Sigmoid colon (tissue), 7 donors: ENCODE results near the gene KRT72. TPM values are rescaled to one million over a fixed set of nuclear protein-coding genes. Genes with fewer than 3 reads are reported as not detected.

Source experiments
- DNase-seq: peaks from one replicate; pipeline ENCODE4 v3.0.0-alpha.2; 2019
- H3K27ac ChIP-seq, 4 donors: fragments of 200-600 bp; sonication (generic); one replicate each; pipeline ENCODE4 v1.5.1; 2016 to 2019; ENCODE audit warnings: mild to moderate bottlenecking in 1 of 4
- H3K27me3 ChIP-seq, 3 donors: fragments of 200-600 bp; sonication (generic); one replicate each; pipeline ENCODE4 v1.5.1; 2019; ENCODE audit warnings: mild to moderate bottlenecking in 1 of 3
- H3K36me3 ChIP-seq, 4 donors: fragments of 200-600 bp; sonication (generic); one replicate each; pipeline ENCODE4 v1.5.1; 2016 to 2019
- H3K4me1 ChIP-seq, 4 donors: fragments of 200-600 bp; sonication (generic); one replicate each; pipeline ENCODE4 v1.5.1; 2017 to 2019
- H3K4me3 ChIP-seq, 4 donors: fragments of 200-600 bp; sonication (generic); one replicate each; pipeline ENCODE4 v1.5.1; 2017 to 2019; ENCODE audit warnings: mild to moderate bottlenecking in 2 of 4, moderate library complexity in 1 of 4
- H3K9me3 ChIP-seq, 4 donors: fragments of 200-600 bp in 3 of 4; sonication (generic) in 3 of 4; one replicate each; pipeline versions ENCODE4 v1.5.1 to v1.6.1; 2013 to 2019
- EP300 ChIP-seq, 4 donors: sonication (generic); formaldehyde crosslinking; IDR thresholded peaks; one replicate each; pipeline ENCODE4 v1.6.1; 2017; ENCODE audit warnings: antibody characterized with exemption in 4 of 4
- POLR2A ChIP-seq, 2 donors: fragments of 450-650 bp; IDR thresholded peaks; one replicate each; pipeline ENCODE4 v1.6.1; 2016; ENCODE audit warnings: antibody characterized with exemption in 2 of 2, mild to moderate bottlenecking in 2 of 2, moderate library complexity in 2 of 2
- POLR2AphosphoS5 ChIP-seq, 4 donors: sonication (generic); formaldehyde crosslinking; IDR thresholded peaks; one replicate each; pipeline ENCODE4 v1.6.1; 2017; ENCODE audit warnings: antibody characterized with exemption in 4 of 4
- WGBS, 2 donors: extraction: QIAGEN DNeasy Blood & Tissue Kit; methylation state at CpG; one replicate each; pipeline ENCODE4 v1.1.7; 2013; 5-methylcytosine and 5-hydroxymethylcytosine counted together
- intact Hi-C: fragments of 100-400 bp; cut with DNase I; formaldehyde crosslinking; loops from one replicate; pipeline ENCODE4 v1.15.1; 2023
- polyA plus RNA-seq, 3 donors: library from polyadenylated mRNA; stranded (reverse); fragments of 200-250 nt; gene quantifications; one replicate each; pipeline ENCODE4 v1.2.3, GENCODE V29; 2013
- total RNA-seq, 4 donors: library from RNA; depleted of rRNA; stranded (reverse); fragments of >200 nt; gene quantifications; one replicate each; pipeline ENCODE4 v1.1.0, GENCODE V29; 2016
- TF ChIP-seq, protein P1 (sequence below), 4 experiments: fragments of 450-650 bp in 3 of 4; fragments of 200-600 bp in 1 of 4; IDR thresholded peaks; one replicate each; pipeline ENCODE4 v1.5.1; 2016 to 2019; ENCODE audit warnings: antibody characterized with exemption in 4 of 4, mild to moderate bottlenecking in 3 of 4, moderate library complexity in 2 of 4
- donor health status: healthy with polysubstance abuse.
- donor health status: Bipolar disorder and iron deficiency.
- donor health status: healthy.

KRT72 gene
- total and polyA plus RNA-seq, 7 donors: 0.79 TPM; not detected in 6

DNA sequence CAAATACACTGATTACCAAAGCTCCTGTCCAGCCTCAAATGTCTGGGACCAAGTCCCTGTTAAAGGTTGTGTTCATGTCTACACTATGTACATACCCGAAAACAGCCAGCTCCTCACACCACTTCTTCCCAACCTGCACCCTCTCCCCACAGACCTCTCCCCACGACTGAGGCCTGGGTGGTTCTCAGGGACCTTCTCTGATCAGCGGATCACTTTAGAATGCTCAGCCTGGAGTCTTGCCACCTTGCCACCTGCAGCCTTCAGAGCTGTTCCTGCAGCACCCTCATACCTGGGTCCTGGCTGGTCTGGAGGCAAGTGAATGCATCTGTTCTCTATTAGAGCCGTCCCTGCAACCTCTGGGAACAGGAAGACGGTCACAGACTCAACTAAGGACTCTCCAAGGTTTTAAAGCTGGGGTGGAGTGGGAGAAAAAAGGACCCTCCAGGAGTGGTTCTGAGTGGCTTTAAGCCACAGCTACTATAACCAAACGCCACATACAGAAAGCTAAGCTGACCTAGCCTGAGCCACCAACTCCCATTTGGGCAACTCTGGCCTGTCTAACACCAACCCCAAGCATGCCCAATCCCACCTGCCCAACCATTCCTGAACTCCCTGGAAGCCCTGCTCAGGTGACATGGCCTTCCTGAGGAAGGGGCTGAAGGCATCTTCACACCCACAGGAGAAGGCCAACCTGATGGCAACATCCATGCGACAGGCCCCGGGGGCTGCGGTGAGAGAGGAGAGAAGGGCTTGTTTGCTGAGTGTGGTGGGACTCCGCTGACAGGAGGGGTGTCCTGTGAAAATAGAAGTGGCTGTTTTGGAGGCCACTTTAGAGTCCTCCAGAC, 42.2 kb upstream of the KRT72 start:
- TF ChIP-seq EP300 (IDR thresholded peaks at IDR 0.05) (no peak), POLR2AphosphoS5 (IDR thresholded peaks at IDR 0.05) (no peak), POLR2A (IDR thresholded peaks at IDR 0.05) (no peak)
- TF ChIP-seq, protein P1, sequence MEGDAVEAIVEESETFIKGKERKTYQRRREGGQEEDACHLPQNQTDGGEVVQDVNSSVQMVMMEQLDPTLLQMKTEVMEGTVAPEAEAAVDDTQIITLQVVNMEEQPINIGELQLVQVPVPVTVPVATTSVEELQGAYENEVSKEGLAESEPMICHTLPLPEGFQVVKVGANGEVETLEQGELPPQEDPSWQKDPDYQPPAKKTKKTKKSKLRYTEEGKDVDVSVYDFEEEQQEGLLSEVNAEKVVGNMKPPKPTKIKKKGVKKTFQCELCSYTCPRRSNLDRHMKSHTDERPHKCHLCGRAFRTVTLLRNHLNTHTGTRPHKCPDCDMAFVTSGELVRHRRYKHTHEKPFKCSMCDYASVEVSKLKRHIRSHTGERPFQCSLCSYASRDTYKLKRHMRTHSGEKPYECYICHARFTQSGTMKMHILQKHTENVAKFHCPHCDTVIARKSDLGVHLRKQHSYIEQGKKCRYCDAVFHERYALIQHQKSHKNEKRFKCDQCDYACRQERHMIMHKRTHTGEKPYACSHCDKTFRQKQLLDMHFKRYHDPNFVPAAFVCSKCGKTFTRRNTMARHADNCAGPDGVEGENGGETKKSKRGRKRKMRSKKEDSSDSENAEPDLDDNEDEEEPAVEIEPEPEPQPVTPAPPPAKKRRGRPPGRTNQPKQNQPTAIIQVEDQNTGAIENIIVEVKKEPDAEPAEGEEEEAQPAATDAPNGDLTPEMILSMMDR (IDR thresholded peaks at IDR 0.05): no peak
- no peak overlapping the region for H3K4me3 ChIP-seq
- no peaks in the 10 kb centered on the region for H3K4me1 ChIP-seq
- intact Hi-C loops: no loop called here
- no peak for DNase-seq
- H3K27ac ChIP-seq: no peak overlapping the region
- WGBS, 2 donors: 91% methylated on average over 10 of the region's 10 CpGs
- no peaks in the 10 kb centered on the region for H3K36me3 ChIP-seq
- no peaks in the 10 kb centered on the region for H3K9me3 ChIP-seq
- peaks cover 0 to 10% (median 0%) of the 10 kb centered on the region in 3 donors for H3K27me3 ChIP-seq

DNA sequence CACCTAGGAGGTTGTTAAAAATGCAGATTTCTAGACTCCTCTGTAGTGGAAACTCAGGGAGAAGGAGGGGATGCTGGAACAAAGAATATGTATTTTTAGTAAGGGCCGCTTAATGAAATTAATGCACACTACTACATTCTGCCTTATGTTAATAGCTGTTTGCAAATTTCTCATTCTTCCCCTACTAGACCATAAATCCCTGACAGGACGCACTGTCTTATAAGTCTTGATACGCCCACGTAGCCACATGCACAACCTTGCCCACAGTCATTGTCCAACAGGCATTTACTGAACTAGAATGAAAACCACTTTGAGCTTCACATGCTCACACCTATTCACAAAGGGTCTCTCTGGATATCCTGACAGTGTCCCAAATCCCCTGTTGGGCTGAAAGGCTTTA, 40.2 kb upstream of the KRT72 start:
- 69 to 78% methylated on average over 4 of the region's 4 CpGs for WGBS, 2 donors
- no peak for DNase-seq

DNA sequence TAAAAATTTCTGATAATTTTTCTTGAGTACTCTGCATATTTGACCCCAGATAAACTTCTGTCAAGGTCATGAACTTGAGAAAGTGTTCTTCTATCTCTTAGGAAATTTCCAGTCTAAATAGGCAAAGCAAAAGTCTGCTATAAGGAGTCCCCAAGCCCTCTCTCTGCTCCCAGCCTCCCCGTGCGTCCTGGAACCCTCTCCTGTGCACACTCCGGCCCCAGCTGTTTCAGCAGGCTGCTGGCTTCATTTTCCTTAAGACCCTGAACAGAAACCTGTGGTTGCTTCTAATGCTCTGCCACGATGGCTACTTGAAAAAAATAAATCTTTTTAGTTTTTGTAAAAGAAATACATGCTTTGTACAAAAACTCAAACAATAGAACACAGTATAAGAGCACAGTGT, 36.0 kb upstream of the KRT72 start:
- no peaks in the 10 kb centered on the region for H3K9me3 ChIP-seq
- no peaks in the 10 kb centered on the region for H3K36me3 ChIP-seq
- intact Hi-C loops: no loop called here
- peaks cover 0 to 21% (median 3%) of the 10 kb centered on the region in 4 donors for H3K4me1 ChIP-seq
- no peak for DNase-seq
- 77 to 79% methylated on average over 4 of the region's 4 CpGs for WGBS, 2 donors
- TF ChIP-seq POLR2AphosphoS5 (IDR thresholded peaks at IDR 0.05) (no peak), POLR2A (IDR thresholded peaks at IDR 0.05) (no peak), EP300 (IDR thresholded peaks at IDR 0.05) (no peak)
- TF ChIP-seq, protein P1 (IDR thresholded peaks at IDR 0.05): no peak
- peaks cover 0 to 10% (median 0%) of the 10 kb centered on the region in 3 donors for H3K27me3 ChIP-seq
- H3K27ac ChIP-seq: no peak overlapping the region
- H3K4me3 ChIP-seq: no peak overlapping the region

More for the DNA sequence above, 40.2 kb upstream of the KRT72 start:
- no peak overlapping the region for H3K4me3 ChIP-seq
- intact Hi-C loops: no loop called here
- peaks cover 0 to 10% (median 0%) of the 10 kb centered on the region in 3 donors for H3K27me3 ChIP-seq
- TF ChIP-seq, protein P1 (IDR thresholded peaks at IDR 0.05): no peak
- TF ChIP-seq EP300 (IDR thresholded peaks at IDR 0.05): no peak
- TF ChIP-seq POLR2AphosphoS5 (IDR thresholded peaks at IDR 0.05): no peak
- no peak for TF ChIP-seq POLR2A (IDR thresholded peaks at IDR 0.05)
- no peaks in the 10 kb centered on the region for H3K4me1 ChIP-seq
- no peaks in the 10 kb centered on the region for H3K36me3 ChIP-seq
- no peak overlapping the region for H3K27ac ChIP-seq
- no peaks in the 10 kb centered on the region for H3K9me3 ChIP-seq

DNA sequence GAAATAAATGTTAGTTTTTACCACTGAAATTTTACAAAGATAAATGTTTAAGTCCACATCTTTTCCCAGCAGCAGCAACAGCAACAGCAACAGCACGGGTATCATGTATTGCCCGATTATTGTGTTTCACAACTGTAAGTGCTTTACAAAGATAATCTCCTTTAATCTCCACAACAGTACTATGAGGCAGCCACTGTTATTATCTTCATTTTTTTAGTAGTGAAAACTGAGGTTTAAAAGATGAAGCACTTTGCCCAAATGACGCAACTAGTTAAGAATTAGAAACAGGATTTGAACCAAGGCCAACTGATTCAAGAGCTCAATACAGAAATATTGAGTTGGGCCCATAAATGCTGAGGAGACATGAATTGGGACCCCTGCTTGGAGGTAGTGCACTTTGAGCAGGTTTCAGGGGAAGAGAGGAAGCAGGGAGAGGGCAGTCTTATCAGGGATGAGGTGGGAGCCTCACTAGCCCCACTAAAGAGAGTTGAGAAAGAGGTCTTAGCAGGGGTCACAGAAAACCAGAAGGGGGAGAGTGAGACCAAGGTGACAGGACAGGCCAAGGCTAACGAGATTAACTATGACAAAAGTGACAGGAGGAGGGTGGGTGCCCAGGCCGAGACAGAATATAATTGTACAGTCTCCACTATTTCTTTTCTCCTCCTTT, 35.5 kb upstream of the KRT72 start:
- WGBS, 2 donors: 69 to 78% methylated on average over 5 of the region's 5 CpGs
- TF ChIP-seq EP300 (IDR thresholded peaks at IDR 0.05) (no peak), POLR2AphosphoS5 (IDR thresholded peaks at IDR 0.05) (no peak), POLR2A (IDR thresholded peaks at IDR 0.05) (no peak)
- TF ChIP-seq, protein P1 (IDR thresholded peaks at IDR 0.05): no peak
- intact Hi-C loops: no loop called here

More for the DNA sequence above, 35.5 kb upstream of the KRT72 start:
- no peak for DNase-seq
- no peak overlapping the region for H3K4me3 ChIP-seq
- H3K36me3 ChIP-seq: no peaks in the 10 kb centered on the region
- no peaks in the 10 kb centered on the region for H3K9me3 ChIP-seq
- no peak overlapping the region for H3K27ac ChIP-seq
- H3K27me3 ChIP-seq: peaks cover 0 to 6% (median 0%) of the 10 kb centered on the region in 3 donors
- peaks cover 0 to 22% (median 3%) of the 10 kb centered on the region in 4 donors for H3K4me1 ChIP-seq
